ENCODE results near the gene AEBP1. TPM values are rescaled to one million over a fixed set of nuclear protein-coding genes. Genes with fewer than 3 reads are reported as not detected.

Gene AEBP1
- total and polyA plus RNA-seq, 9 of the 15 experiments (the other 6 are each of a cell fraction or from before 2014, with no cell fraction given): 0.03 to 0.78 (median 0.30) TPM; not detected in 2

GRCh38 chr7:44154703-44155102 lies 50.6 kb downstream of the AEBP1 start (continued):
- no peak for TF ChIP-seq IFI16 (CRISPR knock-in tag; IDR thresholded peaks at IDR 0.05)
- no peak for TF ChIP-seq PCBP2 (IDR thresholded peaks at IDR 0.05; ENCODE audit: low read depth, low read length, poor library complexity, severe bottlenecking)
- TF ChIP-seq SLC30A9 (CRISPR knock-in tag; IDR thresholded peaks at IDR 0.05): no peak

- in situ Hi-C loops (cut with MboI) (no loop called here), intact Hi-C loops (cut with micrococcal nuclease) (no loop called here)
- H3K4me1 ChIP-seq (replicated peaks in 1 of 2; ENCODE audit: control insufficient read depth in 2 of 2, insufficient read depth in 2 of 2, low read length in 2 of 2): peaks cover 0 to 35% of the 10 kb centered on the region in 2 experiments; a peak in 3 of 5 replicates
- TF ChIP-seq E2F6 (IDR thresholded peaks at IDR 0.05; ENCODE audit: borderline replicate concordance in 1 of 2, extremely low read depth in 1 of 2, insufficient read depth in 1 of 2, insufficient read length in 1 of 2, low read depth in 1 of 2, low read length in 1 of 2, poor library complexity in 1 of 2, severe bottlenecking in 1 of 2): peak in 1 of 2 experiments; percentile 26
- TF ChIP-seq ZNF324 (CRISPR knock-in tag; IDR thresholded peaks at IDR 0.05): no peak
- TF ChIP-seq ETS2 (tag; IDR thresholded peaks at IDR 0.05; ENCODE audit: borderline replicate concordance, poor library complexity, severe bottlenecking): no peak
- no peak for TF ChIP-seq ZNF717 (CRISPR knock-in tag; IDR thresholded peaks at IDR 0.05)
- no peaks in the 10 kb centered on the region for H3K9me1 ChIP-seq (ENCODE audit: control insufficient read depth, insufficient read depth, low read length)
- peak overlapping the region in 1 of 2 experiments; percentile 8; a peak in 1 of 4 replicates for H3K9ac ChIP-seq (ENCODE audit: insufficient read depth in 1 of 2, low read depth in 2 of 2, low read length in 2 of 2)
- no peak for DNase-seq (ENCODE audit: extremely low read depth in 1 of 4, low spot score in 3 of 4)
- CTCF ChIA-PET (ENCODE audit: low intra/inter-chr PET ratio): no interaction called here
- no peak for ATAC-seq
- POLR2A ChIA-PET: interaction anchor here (0.5 to 0.7 kb wide), 3 partner anchors 12 to 186 kb away, joined by 3 read pairs; no protein-coding TSS in a partner anchor
- H2AFZ ChIP-seq (ENCODE audit: low read depth, low read length): no peak overlapping the region
- 14% methylated on average over 8 of the region's 8 CpGs for WGBS (ENCODE audit: insufficient coverage, low coverage, missing lambda C conversion rate)
- no peak overlapping the region for H3K4me3 ChIP-seq
- H3K79me2 ChIP-seq (ENCODE audit: control insufficient read depth, insufficient read depth, low read length): no peaks in the 10 kb centered on the region
- no peak overlapping the region for H3K4me2 ChIP-seq (ENCODE audit: insufficient read depth, low read length)
- H4K20me1 ChIP-seq (replicated peaks; ENCODE audit: control insufficient read depth, insufficient read depth, low read length): no peaks in the 10 kb centered on the region; the same call in 1 of the 2 replicates
- no peak for FAIRE-seq
- BruUV-seq (replicated peaks): no TSS peak
- no peaks in the 10 kb centered on the region for H3K9me3 ChIP-seq (replicated peaks; ENCODE audit: control insufficient read depth, insufficient read depth, low read depth, low read length)
- no peaks in the 10 kb centered on the region for H3K27me3 ChIP-seq (ENCODE audit: control insufficient read depth in 2 of 2, insufficient read depth in 2 of 2, low read length in 2 of 2)
- no peak overlapping the region for H3K27ac ChIP-seq (ENCODE audit: extremely low read depth, low read depth, low read length)
- H3K36me3 ChIP-seq (ENCODE audit: control insufficient read depth, insufficient read depth, low read length): no peaks in the 10 kb centered on the region
These were observed 51.3 kb downstream of the AEBP1 start for GRCh38 chr7:44155191-44156185.
